NAMALWA (cell line): ENCODE results near the gene UVSSA.

Source experiments
- DNase-seq: peaks from one replicate; pipeline ENCODE4 v3.0.0-alpha.2; 2015; ENCODE audit warnings: low spot score

Gene UVSSA

GRCh38 chr4:1349359-1350168, 2.6 kb downstream of the UVSSA start:
- no peak for DNase-seq

- no peak for DNase-seq
Measured at GRCh38 chr4:1350169-1350520, 3.1 kb downstream of the UVSSA start.

- DNase-seq, result peak; percentile 87
Measured at GRCh38 chr4:1351854-1352566, 5.0 kb downstream of the UVSSA start.

GRCh38 chr4:1352567-1352900, 5.5 kb downstream of the UVSSA start:
- no peak for DNase-seq

- no peak for DNase-seq
Measured at GRCh38 chr4:1353186-1354055, 6.4 kb downstream of the UVSSA start.

GRCh38 chr4:1354136-1354982, 7.4 kb downstream of the UVSSA start:
- peak; percentile 10 for DNase-seq

GRCh38 chr4:1354983-1355275, 7.9 kb downstream of the UVSSA start:
- no peak for DNase-seq

GRCh38 chr4:1355378-1355777, 8.4 kb downstream of the UVSSA start:
- DNase-seq, result no peak

GRCh38 chr4:1356181-1356998, 9.4 kb downstream of the UVSSA start:
- DNase-seq, result peak; percentile 54

- DNase-seq, result no peak
Measured at GRCh38 chr4:1357356-1358248, 10.6 kb downstream of the UVSSA start.

- DNase-seq, result no peak
Measured at GRCh38 chr4:1358421-1359143, 11.6 kb downstream of the UVSSA start.

GRCh38 chr4:1359144-1359501, 12.1 kb downstream of the UVSSA start:
- no peak for DNase-seq

- DNase-seq, result no peak
Measured at GRCh38 chr4:1359976-1360375, 13.0 kb downstream of the UVSSA start.

GRCh38 chr4:1360423-1361283, 13.6 kb downstream of the UVSSA start:
- DNase-seq, result no peak

GRCh38 chr4:1361431-1361830, 14.4 kb downstream of the UVSSA start:
- no peak for DNase-seq

- DNase-seq, result no peak
Measured at GRCh38 chr4:1362046-1362445, 15.0 kb downstream of the UVSSA start.

- DNase-seq, result no peak
Measured at GRCh38 chr4:1362521-1362920, 15.5 kb downstream of the UVSSA start.

GRCh38 chr4:1363513-1363912, 16.5 kb downstream of the UVSSA start:
- no peak for DNase-seq

GRCh38 chr4:1364217-1364616, 17.2 kb downstream of the UVSSA start:
- no peak for DNase-seq
